ENCODE data around the gene ZNF440.
"Not testable (repeated sequence)": the region's sequence is repeated elsewhere in the genome, so short reads cannot be mapped to it uniquely, and the experiment has no call there.

ZNF440 gene

DNA sequence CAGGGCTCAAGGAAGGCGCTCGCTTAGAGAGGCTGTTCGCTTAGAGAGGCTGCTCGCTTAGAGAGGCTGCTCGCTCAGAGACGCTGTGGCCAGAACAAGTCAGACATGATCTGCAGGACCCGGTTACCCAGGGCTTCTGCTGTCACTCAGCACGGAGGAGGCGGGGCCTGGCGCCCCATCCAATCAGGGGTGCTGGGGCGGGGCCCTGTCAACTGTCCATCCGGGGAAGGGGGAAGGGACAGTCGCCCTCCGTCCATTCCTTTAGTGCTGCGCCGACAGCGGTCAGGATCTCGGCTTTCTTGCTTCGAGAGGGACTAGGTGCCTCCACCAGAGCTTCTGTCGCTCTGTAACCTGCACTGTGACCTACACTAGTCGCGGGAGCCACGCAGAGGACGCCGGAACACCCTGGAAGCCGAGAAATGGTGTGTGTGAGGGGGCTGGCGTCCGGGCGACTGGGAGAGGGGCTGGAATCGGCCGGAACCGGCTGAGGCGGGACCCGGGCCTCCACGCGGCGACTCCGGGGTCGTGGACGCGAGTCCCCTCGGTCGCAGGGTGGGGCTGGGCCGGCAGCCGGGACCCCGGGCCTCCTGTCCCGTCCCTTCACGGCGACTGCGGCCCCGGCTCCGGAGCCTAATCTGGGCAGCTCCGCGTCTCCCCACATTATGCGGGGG, at the start of gene ZNF440:
TSS of gene ZNF440 (plus strand) at position 245 of the 671 bp plus-strand sequence. CDS start at position 420, 175 bp downstream.
- no peaks in the 10 kb centered on the region for H3K9me3 Mint-ChIP-seq
- peaks cover 33% of the 10 kb centered on the region for H3K4me1 Mint-ChIP-seq
- H3K36me3 Mint-ChIP-seq, result peaks cover 6% of the 10 kb centered on the region
- peak within 1 kb of the TSS; percentile 90 for H3K4me3 Mint-ChIP-seq
- no peaks in the 10 kb centered on the region for H3K27me3 Mint-ChIP-seq
- peak within 1 kb of the TSS; percentile 79 for H3K27ac Mint-ChIP-seq

DNA sequence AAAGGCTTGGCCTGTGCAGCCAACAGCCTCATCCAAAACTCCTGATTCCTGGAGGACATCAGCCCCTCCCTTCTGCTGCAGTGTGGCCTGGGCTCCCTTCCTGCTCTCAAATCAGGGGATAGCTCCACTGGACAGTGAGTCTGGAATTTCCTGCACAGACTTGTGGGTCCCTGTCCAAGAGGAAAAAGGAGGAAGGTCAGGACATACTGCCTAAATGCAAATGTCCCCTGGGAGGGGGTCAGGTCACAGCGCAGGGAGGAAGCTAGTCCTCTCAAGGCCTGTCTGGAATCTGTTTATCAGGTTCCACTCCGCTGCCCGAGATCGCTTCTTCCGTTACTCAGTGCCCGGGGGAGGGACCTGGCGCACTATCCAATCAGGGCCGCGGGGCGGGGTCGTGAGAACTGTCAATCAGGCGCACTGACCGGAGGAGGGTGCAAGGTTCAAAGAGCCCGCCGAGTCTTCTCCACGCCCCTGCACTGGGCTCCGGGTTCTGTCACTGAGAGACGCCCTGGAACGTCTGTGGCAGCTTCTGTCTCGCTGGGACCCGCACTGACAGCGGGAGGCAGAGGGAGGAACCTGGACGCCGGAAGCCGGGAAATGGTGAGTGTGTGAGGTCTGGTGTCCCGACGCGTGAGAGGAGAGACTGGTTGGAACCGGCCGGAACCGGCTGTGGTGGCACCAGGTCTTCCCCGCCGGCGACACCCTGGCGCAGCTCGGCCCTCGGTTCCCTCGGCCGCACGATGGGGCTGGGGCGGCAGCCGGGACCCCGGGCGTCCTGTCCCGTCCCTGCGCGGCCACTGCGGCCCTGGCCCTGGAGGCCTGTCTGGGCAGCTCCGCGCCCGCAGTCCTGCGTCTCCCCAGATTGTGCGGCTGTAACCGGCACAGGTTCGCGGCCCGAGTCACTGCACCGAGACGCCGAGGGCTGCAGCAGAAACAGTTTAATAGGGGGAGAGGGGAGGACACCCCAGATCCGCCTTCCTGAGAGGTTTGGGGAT, 47.2 kb upstream of the ZNF440 start, which contains the start of gene ZNF441:
TSS of gene ZNF441 (plus strand) at position 404 of the 995 bp plus-strand sequence. CDS start at position 598, 194 bp downstream.
- H3K4me1 Mint-ChIP-seq, result peaks cover 22% of the 10 kb centered on the region
- H3K36me3 Mint-ChIP-seq, result peaks cover 21% of the 10 kb centered on the region
- H3K27ac Mint-ChIP-seq, result peak within 1 kb of the TSS; percentile 94
- peaks cover 4% of the 10 kb centered on the region for H3K27me3 Mint-ChIP-seq
- peaks cover 4% of the 10 kb centered on the region for H3K9me3 Mint-ChIP-seq
- H3K4me3 Mint-ChIP-seq, result peak within 1 kb of the TSS; percentile 99

DNA sequence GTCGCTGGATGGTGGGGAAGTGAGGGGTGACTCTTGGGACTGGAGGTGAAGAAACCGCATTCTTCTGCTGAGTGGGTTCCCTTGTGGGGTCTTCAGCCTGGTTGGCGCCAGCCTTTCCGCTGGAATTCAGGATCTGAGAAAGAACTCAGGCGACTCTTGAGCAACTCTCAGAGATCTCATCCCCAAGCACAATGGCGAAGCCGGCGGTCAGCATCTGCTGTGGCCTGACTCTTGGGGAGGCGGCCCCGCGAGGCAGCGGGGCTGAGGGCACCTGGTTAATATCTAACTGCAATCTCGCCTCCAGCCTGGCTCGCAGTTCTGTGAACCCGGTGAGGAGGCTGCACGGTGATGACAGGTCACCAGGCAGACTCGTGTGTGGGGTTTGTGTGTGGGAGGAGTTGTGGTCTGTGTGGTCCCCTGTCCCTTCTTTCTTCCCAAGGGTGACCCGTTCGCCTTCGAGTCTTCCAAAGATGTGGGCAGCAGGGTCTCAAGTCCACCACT, 46.4 kb upstream of the ZNF440 start:
- Mint-ChIP-seq H3K4me1 (peaks cover 22% of the 10 kb centered on the region), H3K27ac (peak overlapping the region; percentile 62), H3K4me3 (peak overlapping the region; percentile 99), H3K27me3 (peaks cover 4% of the 10 kb centered on the region), H3K36me3 (peaks cover 27% of the 10 kb centered on the region), H3K9me3 (peaks cover 9% of the 10 kb centered on the region)

DNA sequence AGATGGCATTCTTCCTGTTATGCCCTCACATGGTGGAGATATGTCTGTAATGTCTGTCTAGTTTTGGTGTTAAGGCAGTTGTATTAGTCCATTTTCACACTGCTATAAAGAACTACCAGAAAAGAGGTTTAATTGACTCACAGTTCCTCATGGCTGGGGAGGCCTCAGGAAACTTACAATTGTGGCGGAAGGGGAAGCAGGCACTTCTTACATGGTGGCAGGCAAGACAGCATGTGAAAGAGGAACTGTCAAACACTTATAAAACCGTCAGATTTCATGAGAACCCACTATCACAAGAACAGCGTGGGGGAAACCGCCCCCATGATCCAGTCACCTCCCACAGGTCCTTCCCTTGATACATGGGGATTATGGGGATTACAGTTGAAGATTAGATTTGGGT, 44.1 kb upstream of the ZNF440 start:
- H3K27ac Mint-ChIP-seq, result no peak overlapping the region
- H3K36me3 Mint-ChIP-seq, result peaks cover 35% of the 10 kb centered on the region
- no peak overlapping the region for H3K4me3 Mint-ChIP-seq
- H3K9me3 Mint-ChIP-seq, result peaks cover 24% of the 10 kb centered on the region
- no peaks in the 10 kb centered on the region for H3K27me3 Mint-ChIP-seq
- H3K4me1 Mint-ChIP-seq, result peaks cover 22% of the 10 kb centered on the region

DNA sequence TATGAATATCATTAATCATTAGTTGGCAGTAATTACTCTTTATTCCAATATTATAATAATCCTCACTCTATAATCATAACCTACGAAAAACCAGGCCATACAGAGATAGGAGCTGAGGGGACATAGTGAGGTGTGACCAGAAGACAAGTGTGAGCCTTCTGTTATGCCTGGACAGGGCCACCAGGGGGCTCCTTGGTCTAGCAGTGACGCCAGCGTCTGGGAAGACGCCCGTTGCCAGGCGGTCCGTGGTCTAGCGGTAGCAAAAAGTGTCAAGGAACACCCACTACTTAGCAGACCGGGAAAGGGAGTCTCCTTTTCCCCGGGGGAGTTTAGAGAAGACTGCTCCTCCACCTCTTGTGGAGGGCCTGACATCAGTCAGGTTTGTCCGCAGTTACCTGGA, 42.6 kb upstream of the ZNF440 start:
- not testable (repeated sequence) for H3K4me3 Mint-ChIP-seq, H3K27me3 Mint-ChIP-seq, H3K27ac Mint-ChIP-seq
- H3K36me3 Mint-ChIP-seq, result peaks cover 43% of the 10 kb centered on the region
- peaks cover 20% of the 10 kb centered on the region for H3K4me1 Mint-ChIP-seq
- H3K9me3 Mint-ChIP-seq, result peaks cover 24% of the 10 kb centered on the region

DNA sequence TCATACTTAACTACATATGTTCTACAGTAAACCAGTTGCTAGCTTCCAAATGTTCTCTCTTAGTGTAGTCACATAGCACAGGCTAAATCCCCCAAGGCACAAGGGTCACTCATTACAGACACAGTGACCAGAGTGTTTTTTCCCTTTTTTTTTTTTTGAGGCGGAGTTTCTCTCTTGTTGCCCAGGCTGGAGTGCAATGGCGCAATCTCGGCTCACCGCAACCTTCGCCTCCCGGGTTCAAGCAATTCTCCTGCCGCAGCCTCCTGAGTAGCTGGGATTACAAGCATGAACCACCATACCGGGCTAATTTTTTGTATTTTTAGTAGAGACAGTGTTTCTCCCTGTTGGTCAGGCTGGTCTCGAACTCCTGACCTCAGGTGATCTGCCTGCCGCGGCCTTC, 37.4 kb upstream of the ZNF440 start:
- H3K27me3 Mint-ChIP-seq, H3K4me3 Mint-ChIP-seq, H3K4me1 Mint-ChIP-seq, H3K27ac Mint-ChIP-seq: not testable (repeated sequence)
- Mint-ChIP-seq H3K36me3 (peaks cover 70% of the 10 kb centered on the region), H3K9me3 (peaks cover 24% of the 10 kb centered on the region)

DNA sequence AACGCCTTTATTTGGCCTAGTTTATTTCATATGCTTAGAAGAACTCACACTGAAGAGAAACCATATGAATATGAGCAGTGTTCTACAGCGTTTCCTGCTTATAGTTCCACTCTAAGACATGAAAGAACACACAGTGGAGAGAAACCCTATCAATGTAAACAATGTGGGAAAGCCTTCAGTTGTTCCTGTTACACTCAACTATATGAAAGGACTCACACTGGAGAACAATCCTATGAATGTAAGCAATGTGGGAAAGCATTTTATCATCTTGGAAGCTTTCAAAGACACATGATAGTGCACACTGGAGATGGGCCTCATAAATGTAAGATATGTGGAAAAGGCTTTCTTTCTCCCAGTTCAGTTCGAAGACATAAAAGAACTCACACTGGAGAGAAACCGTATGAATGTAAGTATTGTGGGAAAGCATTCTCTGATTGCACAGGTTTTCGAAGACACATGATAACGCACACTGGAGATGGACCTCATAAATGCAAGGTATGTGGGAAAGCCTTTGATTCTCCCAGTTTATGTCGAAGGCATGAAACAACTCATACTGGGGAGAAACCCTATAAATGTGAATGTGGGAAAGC, 33.5 kb upstream of the ZNF440 start:
- Mint-ChIP-seq H3K4me1 (no peaks in the 10 kb centered on the region), H3K27me3 (no peaks in the 10 kb centered on the region), H3K27ac (no peak overlapping the region), H3K36me3 (peaks cover 69% of the 10 kb centered on the region), H3K9me3 (peaks cover 13% of the 10 kb centered on the region), H3K4me3 (no peak overlapping the region)

DNA sequence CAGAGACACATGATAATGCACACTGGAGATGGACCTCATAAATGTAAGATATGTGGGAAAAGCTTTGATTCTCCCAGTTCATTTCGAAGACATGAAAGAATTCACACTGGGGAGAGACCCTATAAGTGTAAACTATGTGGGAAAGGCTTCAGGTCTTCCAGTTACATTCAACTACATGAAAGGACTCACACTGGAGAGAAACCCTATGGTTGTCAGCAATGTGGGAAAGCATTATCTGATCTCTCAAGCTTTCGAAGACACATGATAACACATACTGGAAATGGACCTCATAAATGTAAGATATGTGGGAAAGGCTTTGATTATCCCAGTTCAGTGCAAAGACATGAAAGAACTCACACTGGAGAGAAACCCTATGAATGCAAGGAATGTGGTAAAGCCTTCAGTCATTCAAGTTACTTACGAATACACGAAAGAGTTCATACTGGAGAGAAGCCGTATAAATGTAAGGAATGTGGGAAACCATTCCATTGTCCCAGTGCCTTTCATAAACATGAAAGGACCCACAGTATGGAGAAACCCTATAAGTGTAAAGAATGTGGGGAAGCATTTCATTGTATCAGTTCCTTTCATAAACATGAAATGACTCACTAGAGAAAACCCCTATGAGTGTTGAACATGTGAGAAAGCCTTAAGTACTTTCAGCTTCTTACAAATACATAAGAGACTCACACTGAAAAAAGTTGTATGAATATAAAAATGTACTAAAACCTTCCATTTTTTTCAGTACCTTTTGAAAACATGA, 32.6 kb upstream of the ZNF440 start:
- no peaks in the 10 kb centered on the region for H3K27me3 Mint-ChIP-seq
- H3K27ac Mint-ChIP-seq, result no peak overlapping the region
- no peak overlapping the region for H3K4me3 Mint-ChIP-seq
- H3K36me3 Mint-ChIP-seq, result peaks cover 61% of the 10 kb centered on the region
- H3K4me1 Mint-ChIP-seq, result no peaks in the 10 kb centered on the region
- peaks cover 13% of the 10 kb centered on the region for H3K9me3 Mint-ChIP-seq

DNA sequence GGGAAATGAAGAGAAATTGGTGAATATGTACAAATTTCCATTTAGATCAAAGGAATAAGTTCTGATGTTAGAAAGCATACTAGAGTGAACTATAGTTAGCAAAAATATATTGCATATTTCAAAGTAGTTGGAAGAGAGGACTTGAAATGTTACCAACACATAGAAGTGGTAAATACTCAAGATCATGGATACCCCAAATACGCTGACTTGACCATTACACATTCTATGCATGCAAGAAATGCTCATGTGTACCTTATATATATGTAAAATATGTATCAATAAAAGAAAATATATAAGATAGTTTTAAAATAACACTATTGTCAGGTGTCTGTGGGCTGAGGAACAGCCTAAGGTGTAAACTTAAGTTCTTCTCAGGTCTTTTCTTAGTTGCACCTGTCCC, 30.3 kb upstream of the ZNF440 start:
- Mint-ChIP-seq H3K4me1 (no peaks in the 10 kb centered on the region), H3K27ac (no peak overlapping the region), H3K27me3 (no peaks in the 10 kb centered on the region), H3K9me3 (peaks cover 8% of the 10 kb centered on the region), H3K4me3 (no peak overlapping the region), H3K36me3 (peaks cover 43% of the 10 kb centered on the region)

DNA sequence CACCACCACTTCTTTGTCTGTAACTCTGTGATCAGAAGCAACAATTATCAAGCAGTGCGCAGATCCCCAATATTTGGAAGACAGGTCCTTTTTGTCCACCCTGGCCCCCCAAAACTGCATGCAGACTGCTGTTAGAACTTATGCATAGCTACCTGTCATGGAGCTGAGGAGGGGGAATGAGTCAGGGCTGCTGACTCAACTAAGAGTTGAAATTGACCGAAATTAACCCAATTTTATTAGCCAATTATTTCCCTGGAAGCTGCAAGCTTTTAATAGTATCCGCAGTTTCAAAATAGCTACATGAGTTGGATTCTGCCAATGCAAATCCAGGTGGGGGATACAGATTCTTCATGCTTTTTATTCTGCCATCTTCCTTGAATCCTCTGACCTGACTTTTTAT, 29.7 kb upstream of the ZNF440 start:
- H3K27me3 Mint-ChIP-seq, result no peaks in the 10 kb centered on the region
- no peak overlapping the region for H3K4me3 Mint-ChIP-seq
- H3K27ac Mint-ChIP-seq, result no peak overlapping the region
- H3K9me3 Mint-ChIP-seq, result peaks cover 8% of the 10 kb centered on the region
- peaks cover 43% of the 10 kb centered on the region for H3K36me3 Mint-ChIP-seq
- H3K4me1 Mint-ChIP-seq, result no peaks in the 10 kb centered on the region

DNA sequence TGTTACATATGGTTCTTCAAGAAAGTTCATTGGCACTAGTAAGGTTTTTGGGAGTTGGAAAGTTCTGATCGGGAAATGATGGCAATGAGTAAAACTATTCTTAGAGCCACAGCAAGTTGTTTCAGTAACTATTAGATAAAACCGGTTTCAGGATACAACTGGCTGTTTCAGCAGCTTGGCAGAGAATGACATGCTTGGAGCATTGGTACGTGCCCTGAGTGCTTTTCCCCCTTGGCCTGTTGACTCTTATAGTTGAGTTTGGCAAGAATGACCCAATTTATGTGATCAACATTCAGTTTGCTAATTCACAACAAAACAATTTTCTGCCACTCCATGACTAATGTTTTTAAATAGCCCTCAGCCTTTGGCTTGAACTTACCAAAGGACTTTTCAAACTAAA, 26.5 kb upstream of the ZNF440 start:
- H3K9me3 Mint-ChIP-seq, result peaks cover 18% of the 10 kb centered on the region
- no peaks in the 10 kb centered on the region for H3K27me3 Mint-ChIP-seq
- no peak overlapping the region for H3K4me3 Mint-ChIP-seq
- peaks cover 27% of the 10 kb centered on the region for H3K36me3 Mint-ChIP-seq
- H3K4me1 Mint-ChIP-seq, result no peaks in the 10 kb centered on the region
- no peak overlapping the region for H3K27ac Mint-ChIP-seq

DNA sequence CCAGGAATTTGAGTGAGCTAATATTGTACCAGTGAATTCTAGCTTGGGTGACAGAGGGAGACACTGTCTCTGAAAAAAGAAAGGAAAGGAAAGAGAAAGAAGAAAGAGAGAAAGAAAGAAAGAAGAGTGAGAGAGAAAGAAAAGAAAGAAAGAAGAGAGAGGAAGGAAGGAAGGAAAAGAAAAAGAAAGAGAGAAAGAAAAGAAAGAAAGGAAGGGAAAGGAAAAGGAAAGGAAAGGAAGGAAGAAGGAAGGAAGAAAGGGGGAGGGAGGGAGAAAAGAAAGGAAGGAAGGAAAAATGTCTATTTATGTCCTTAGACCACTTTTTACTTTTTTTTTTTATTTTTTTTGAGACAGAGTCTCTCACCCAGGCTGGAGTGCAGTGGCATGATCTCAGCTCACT, 21.1 kb upstream of the ZNF440 start:
- Mint-ChIP-seq H3K9me3 (peaks cover 9% of the 10 kb centered on the region), H3K4me1 (peaks cover 9% of the 10 kb centered on the region), H3K36me3 (peaks cover 8% of the 10 kb centered on the region), H3K4me3 (no peak overlapping the region), H3K27ac (no peak overlapping the region), H3K27me3 (no peaks in the 10 kb centered on the region)

DNA sequence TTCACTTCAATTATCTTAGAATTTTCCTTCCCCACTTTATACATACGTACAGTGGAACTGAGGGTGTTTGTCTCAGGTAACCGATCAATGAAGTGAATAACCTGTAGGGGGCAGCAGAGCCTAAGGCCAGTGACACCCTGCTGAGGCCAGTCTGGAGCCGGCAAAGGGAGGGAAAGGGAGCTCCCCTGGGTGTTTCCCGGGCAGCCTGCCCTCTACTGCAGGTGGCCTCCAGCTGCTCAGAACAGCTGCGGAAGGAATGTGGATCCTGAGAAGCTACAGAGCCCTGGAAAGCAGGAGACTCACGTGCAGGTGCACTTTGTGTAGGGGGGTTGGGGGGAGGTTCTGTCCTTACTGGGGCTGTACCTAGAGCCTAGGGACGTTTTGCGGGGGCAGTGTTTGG, 16.6 kb upstream of the ZNF440 start:
- Mint-ChIP-seq H3K4me3 (peak overlapping the region; percentile 93), H3K4me1 (peaks cover 18% of the 10 kb centered on the region), H3K27me3 (no peaks in the 10 kb centered on the region), H3K36me3 (peaks cover 3% of the 10 kb centered on the region), H3K27ac (no peak overlapping the region), H3K9me3 (no peaks in the 10 kb centered on the region)

DNA sequence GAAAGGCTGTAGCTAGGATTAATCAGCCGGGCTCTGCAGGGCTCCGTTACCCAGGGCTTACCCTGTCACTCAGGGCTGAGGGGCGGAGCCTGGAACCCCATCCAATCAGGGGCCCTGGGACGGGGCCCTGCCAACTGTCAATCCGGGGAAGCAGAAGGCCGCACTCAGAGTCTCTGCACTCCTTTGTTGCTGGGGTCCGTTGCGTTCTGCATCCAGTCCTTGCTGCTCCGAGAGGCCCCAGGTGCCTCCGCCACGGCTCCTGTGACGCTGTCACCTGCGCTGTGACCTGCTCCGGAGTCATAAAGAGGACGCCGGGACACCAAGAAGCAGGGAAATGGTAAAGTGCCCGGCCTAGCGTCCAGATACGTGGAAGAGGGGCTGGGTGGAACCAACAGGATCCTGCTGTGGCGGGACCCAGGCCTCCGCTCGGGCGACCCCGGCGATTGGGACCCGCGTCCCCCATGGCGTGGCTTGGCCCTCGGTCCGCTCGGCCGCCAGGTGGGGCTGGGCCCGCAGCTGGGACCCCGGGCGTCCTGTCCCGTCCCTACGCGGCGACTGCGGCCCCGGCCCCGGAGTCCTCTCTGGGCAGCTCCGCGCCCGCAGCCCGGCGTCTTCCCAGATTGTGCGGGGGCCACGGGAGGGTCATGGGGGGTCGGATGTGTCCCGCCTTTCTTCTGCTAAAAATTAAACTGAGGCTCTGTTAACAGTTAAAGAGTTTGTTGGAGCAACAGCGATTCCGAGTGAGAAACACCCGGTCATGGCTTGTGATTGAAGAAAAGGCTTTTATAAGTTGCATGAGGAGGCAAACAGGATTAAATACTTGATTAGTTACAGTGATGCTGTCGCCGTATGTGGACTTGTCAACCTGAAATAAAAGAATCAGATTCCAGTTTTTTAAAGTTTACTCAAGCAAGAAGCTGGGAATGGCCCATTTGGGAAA, 15.4 kb upstream of the ZNF440 start, which contains the start of gene ZNF491:
TSS of gene ZNF491 (plus strand) at position 133 of the 940 bp plus-strand sequence. CDS start 7,431 bp downstream, outside the sequence.
- Mint-ChIP-seq H3K27me3 (no peaks in the 10 kb centered on the region), H3K36me3 (peaks cover 8% of the 10 kb centered on the region), H3K4me3 (peak within 1 kb of the TSS; percentile 93), H3K4me1 (peaks cover 18% of the 10 kb centered on the region), H3K9me3 (peaks cover 5% of the 10 kb centered on the region), H3K27ac (peak within 1 kb of the TSS; percentile 82)

Data from activated naive CD4-positive, alpha-beta T cell treated with anti-CD3 and anti-CD28 coated beads, Interleukin-2, amount 50 U/mL, for 24 hours (primary cell).